Measurements from ENCODE around the gene DCHS1.

The DCHS1 gene

GRCh38 chr11:6583584-6583983 lies 72.0 kb downstream of the DCHS1 start:
- Histone ChIP-seq H3K9me3 (no peaks in the 10 kb centered on the region), H3K36me3 (replicated peaks) (no peaks in the 10 kb centered on the region), H3K4me1 (no peaks in the 10 kb centered on the region), H3K4me3 (no peak overlapping the region), H3K27me3 (ENCODE audit: low read depth) (no peaks in the 10 kb centered on the region)
- no peak for DNase-seq (ENCODE audit: low spot score in 2 of 2)
- in situ Hi-C loops (cut with MboI; ENCODE audit: low sequenced_read_pairs) = no loop called here

- Histone ChIP-seq H3K27me3 (ENCODE audit: low read depth) (no peaks in the 10 kb centered on the region), H3K4me1 (no peaks in the 10 kb centered on the region), H3K9me3 (no peaks in the 10 kb centered on the region), H3K36me3 (replicated peaks) (0 out of 2 replicates have a peak, but pooled peaks cover 2% of the 10 kb centered on the region), H3K4me3 (no peak overlapping the region)
- in situ Hi-C loops (cut with MboI; ENCODE audit: low sequenced_read_pairs) = no loop called here
- DNase-seq (ENCODE audit: low spot score in 2 of 2) = no peak
Measured at GRCh38 chr11:6579681-6580080, 75.9 kb downstream of the DCHS1 start.

GRCh38 chr11:6578134-6578533 lies 77.5 kb downstream of the DCHS1 start:
- no peaks in the 10 kb centered on the region for H3K9me3 ChIP-seq
- in situ Hi-C loops (cut with MboI; ENCODE audit: low sequenced_read_pairs) = no loop called here
- 0 out of 2 replicates have a peak, but pooled peaks cover 2% of the 10 kb centered on the region for H3K36me3 ChIP-seq (replicated peaks)
- H3K4me3 ChIP-seq = no peak overlapping the region
- H3K27me3 ChIP-seq (ENCODE audit: low read depth) = no peaks in the 10 kb centered on the region
- no peaks in the 10 kb centered on the region for H3K4me1 ChIP-seq
- DNase-seq (ENCODE audit: low spot score in 2 of 2) = no peak

GRCh38 chr11:6576471-6577373 lies 78.9 kb downstream of the DCHS1 start:
- DNase-seq (ENCODE audit: low spot score in 2 of 2) = no peak
- 0 out of 2 replicates have a peak, but pooled peaks cover 2% of the 10 kb centered on the region for H3K36me3 ChIP-seq (replicated peaks)
- no peak overlapping the region for H3K4me3 ChIP-seq
- H3K9me3 ChIP-seq = no peaks in the 10 kb centered on the region
- no peaks in the 10 kb centered on the region for H3K4me1 ChIP-seq
- in situ Hi-C loops (cut with MboI; ENCODE audit: low sequenced_read_pairs) = no loop called here
- no peaks in the 10 kb centered on the region for H3K27me3 ChIP-seq (ENCODE audit: low read depth)

- Histone ChIP-seq H3K4me1 (no peaks in the 10 kb centered on the region), H3K36me3 (replicated peaks) (0 out of 2 replicates have a peak, but pooled peaks cover 2% of the 10 kb centered on the region), H3K9me3 (no peaks in the 10 kb centered on the region), H3K4me3 (no peak overlapping the region), H3K27me3 (ENCODE audit: low read depth) (no peaks in the 10 kb centered on the region)
- no peak for DNase-seq (ENCODE audit: low spot score in 2 of 2)
- in situ Hi-C loops (cut with MboI; ENCODE audit: low sequenced_read_pairs) = no loop called here
Measured at GRCh38 chr11:6574816-6575715, 80.5 kb downstream of the DCHS1 start.

GRCh38 chr11:6572215-6572614 lies 83.4 kb downstream of the DCHS1 start:
- in situ Hi-C loops (cut with MboI; ENCODE audit: low sequenced_read_pairs) = no loop called here
- H3K4me1 ChIP-seq = no peaks in the 10 kb centered on the region
- H3K9me3 ChIP-seq = no peaks in the 10 kb centered on the region
- H3K27me3 ChIP-seq (ENCODE audit: low read depth) = no peaks in the 10 kb centered on the region
- no peak for DNase-seq (ENCODE audit: low spot score in 2 of 2)
- H3K4me3 ChIP-seq = no peak overlapping the region
- H3K36me3 ChIP-seq (replicated peaks) = 0 out of 2 replicates have a peak, but pooled peaks cover 2% of the 10 kb centered on the region

- in situ Hi-C loops (cut with MboI; ENCODE audit: low sequenced_read_pairs) = no loop called here
- H3K4me1 ChIP-seq = no peaks in the 10 kb centered on the region
Measured at GRCh38 chr11:6571434-6572008, 84.1 kb downstream of the DCHS1 start.

More at GRCh38 chr11:6571434-6572008, 84.1 kb downstream of the DCHS1 start:
- Histone ChIP-seq H3K36me3 (replicated peaks) (0 out of 2 replicates have a peak, but pooled peaks cover 2% of the 10 kb centered on the region), H3K9me3 (no peaks in the 10 kb centered on the region), H3K4me3 (no peak overlapping the region), H3K27me3 (ENCODE audit: low read depth) (no peaks in the 10 kb centered on the region)
- no peak for DNase-seq (ENCODE audit: low spot score in 2 of 2)

All from HAP-1 (cell line).